ENCODE results near the gene GRM8.

GRCh38 chr7:126988022-126988421 is 264.7 kb downstream of the GRM8 start:
- TF ChIP-seq EZH2 (IDR thresholded peaks at IDR 0.05; ENCODE audit: borderline replicate concordance, low read length) (no peak), CTCF (IDR thresholded peaks at IDR 0.05; ENCODE audit: low read length) (no peak)
